NCI-H187 treated with DMSO at 0.1 percent for 48 hours (cell line): Measurements from ENCODE around the gene CREB5.

Source experiments
- DNase-seq: peaks from one replicate; lab custom pipeline; 2025; lab: John Stamatoyannopoulos, UW

The CREB5 gene

GRCh38 chr7:28435152-28435551 lies 22.8 kb downstream of the CREB5 start:
- DNase-seq, result no peak

GRCh38 chr7:28435732-28436378 lies 23.5 kb downstream of the CREB5 start:
- peak; percentile 15 for DNase-seq

GRCh38 chr7:28440055-28440601 lies 27.8 kb downstream of the CREB5 start:
- DNase-seq, result no peak

- no peak for DNase-seq
These were observed 30.5 kb downstream of the CREB5 start for GRCh38 chr7:28442540-28443420.

DNA sequence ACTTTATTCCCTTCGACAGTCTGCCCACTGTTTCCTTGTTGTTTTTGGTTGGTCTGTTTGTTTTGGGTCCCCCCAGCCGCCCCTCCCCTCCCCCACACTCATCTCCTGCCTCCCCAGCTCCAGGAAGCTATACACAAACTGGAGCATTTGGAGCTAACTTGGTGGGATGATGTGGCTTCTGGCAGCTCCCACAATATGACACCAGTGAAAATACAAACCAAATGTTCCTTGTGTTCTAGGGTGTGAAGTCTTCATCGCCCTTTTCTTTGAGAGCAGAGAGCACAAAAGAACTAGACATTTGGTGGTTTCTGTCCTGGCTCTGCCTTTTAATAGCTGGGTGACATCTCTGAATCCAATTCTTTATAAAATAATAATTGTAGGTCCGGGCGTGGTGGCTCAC lies 33.8 kb downstream of the CREB5 start:
- no peak for DNase-seq

DNA sequence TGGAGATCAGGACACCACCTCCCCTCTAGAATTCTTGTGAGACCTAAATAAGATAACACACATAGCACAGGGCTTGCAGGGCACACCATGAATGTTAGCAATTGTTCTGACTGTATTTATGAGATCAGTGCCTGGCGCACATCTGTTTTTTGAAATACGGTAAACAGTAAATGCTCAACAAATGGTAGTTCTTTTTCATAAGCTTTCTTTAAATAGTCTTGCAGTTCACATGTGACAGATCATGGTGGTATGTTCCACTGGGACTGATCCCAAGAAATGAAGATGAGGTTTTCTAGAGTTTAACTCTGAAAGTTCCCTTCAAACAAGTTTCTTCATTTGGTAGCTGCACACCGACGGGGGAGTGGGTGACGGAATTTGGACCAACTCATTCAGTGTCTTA lies 34.8 kb downstream of the CREB5 start:
- no peak for DNase-seq

GRCh38 chr7:28448708-28449107 lies 36.4 kb downstream of the CREB5 start:
- DNase-seq, result no peak

- no peak for DNase-seq
These were observed 40.4 kb downstream of the CREB5 start for GRCh38 chr7:28452681-28453080.

GRCh38 chr7:28455486-28455885 lies 43.2 kb downstream of the CREB5 start:
- no peak for DNase-seq

- DNase-seq, result no peak
These were observed 43.7 kb downstream of the CREB5 start for GRCh38 chr7:28456044-28456443.

- DNase-seq, result no peak
These were observed 46.4 kb downstream of the CREB5 start for GRCh38 chr7:28458732-28459131.

DNA sequence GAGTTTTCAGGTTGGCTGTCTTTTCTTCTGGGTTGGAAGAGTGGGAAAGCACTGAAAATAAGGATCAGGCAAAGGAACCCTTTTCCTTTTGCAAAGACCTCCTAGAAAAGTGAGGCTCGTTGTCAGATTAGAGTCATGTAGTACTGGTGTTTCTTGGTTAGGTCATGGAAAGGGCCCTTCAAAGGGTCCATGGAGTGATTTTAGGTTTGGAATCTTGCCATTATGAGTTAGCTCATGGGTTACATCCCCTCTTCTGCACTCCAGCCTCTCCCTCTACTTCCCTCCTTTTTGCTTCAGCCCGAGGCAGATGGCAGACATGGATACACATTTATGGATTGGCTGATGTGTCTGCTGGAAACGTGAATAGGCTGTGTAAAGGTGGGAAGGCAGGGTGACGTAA lies 47.0 kb downstream of the CREB5 start:
- DNase-seq, result no peak

DNA sequence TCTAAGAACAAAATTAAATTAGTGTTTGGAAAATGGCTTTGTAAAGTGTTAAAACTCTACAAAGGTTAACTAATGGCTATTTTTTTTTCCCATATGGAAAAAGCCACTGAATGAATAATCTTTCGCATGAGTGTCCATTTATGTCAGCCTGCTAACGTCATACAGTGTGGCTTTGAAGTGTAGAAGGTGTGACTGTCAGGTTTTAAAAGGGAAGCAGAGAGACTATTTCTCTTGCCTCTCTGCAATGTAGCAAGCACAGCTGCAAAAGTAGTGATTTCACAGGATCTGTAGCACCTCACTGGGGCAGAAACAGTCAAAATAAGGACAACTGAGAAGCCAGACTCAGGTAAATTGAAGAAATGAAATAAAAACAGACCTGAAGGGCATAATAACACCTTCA lies 53.4 kb downstream of the CREB5 start:
- DNase-seq, result no peak

GRCh38 chr7:28466341-28466740 lies 54.0 kb downstream of the CREB5 start:
- DNase-seq, result no peak

DNA sequence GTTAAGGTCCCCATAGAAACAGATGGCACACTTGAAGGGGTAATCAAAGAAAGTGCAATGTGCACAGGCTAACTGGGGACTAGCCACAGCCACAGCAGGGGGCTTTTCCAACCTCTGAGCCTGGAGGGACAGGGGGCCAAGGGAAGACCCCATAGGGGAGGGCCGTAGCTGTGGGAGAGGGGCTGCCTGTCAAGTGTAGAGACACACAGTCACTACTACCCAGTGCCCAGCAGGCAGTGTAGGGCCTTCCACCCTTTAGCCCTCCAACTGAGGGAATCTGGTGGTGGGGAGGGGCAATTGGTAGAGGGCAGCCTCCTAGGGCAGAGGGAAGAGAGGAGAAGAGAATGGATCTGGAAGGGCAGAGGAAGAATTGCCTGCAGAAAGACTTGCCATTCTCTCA lies 54.6 kb downstream of the CREB5 start:
- no peak for DNase-seq

DNA sequence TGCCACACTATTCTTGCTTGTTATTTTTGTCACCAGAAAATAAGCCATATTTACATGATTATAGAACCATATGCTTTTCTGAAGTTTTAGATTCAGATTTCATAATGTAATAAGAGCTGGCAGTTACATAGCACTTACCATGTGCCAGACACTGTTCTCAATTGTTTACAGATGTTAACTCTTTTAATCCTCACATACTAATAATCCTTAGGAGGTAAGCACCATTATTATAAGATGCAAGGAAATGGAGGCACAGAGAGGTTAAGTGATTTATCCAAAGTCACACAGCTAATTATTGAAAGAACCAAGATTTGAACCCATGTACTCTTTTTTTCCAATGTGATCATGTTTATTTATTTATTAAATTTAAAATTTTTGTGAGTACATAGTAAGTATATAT lies 57.2 kb downstream of the CREB5 start:
- DNase-seq, result no peak

DNA sequence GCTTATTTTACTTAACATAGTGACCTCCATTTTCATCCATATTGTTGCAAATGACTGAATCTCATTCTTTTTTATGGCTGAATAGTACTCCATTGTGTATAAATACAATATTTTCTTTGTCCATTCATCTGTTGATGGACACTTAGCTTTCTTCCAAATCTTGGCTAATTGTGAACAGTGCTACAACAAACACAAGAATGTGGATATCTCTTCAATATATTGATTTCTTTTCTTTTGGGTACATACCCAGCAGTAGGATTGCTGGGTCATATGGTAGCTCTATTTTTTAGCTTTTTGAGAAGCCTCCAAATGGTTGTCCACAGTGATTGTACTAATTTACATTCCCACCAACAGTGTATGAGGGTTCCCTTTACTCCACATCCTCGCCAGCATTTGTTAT lies 58.0 kb downstream of the CREB5 start:
- DNase-seq, result no peak

DNA sequence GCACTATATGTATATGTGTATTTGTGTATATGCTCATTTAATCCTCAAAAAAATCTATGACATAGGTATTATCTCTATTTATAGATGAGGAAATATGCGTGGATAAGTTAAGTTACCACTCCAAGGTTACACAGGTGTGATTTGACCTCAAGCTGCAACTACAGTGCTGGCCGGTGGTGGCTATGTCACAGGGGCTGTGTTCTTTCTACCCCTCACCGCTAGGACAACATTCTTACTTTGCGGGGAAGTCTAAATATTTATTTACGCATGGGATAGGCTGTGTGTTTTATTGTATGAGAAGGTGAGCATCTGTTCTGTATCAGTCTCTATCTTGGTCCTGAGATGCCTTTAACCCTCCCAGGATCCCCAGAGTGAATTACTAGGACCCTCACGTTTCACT lies 60.0 kb downstream of the CREB5 start:
- DNase-seq, result no peak

GRCh38 chr7:28473571-28474281 lies 61.4 kb downstream of the CREB5 start:
- no peak for DNase-seq

DNA sequence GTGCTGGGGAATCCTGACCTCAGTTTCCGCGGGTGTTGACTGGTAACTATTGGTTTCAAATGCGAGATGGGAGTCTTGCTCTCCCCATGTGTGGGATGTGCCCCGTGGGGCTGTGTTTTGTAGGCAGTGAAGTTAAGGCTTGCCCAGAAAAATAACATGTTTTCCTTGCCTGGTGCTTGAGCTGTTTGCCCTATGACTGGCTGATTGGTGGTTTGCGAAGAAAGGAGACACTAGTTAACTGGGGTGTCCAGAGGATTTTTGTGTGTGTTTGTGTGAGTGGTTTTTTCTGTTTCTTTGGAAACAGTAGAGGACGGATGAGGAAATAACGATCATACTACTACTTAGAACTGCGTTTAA lies 61.9 kb downstream of the CREB5 start:
- DNase-seq, result no peak

DNA sequence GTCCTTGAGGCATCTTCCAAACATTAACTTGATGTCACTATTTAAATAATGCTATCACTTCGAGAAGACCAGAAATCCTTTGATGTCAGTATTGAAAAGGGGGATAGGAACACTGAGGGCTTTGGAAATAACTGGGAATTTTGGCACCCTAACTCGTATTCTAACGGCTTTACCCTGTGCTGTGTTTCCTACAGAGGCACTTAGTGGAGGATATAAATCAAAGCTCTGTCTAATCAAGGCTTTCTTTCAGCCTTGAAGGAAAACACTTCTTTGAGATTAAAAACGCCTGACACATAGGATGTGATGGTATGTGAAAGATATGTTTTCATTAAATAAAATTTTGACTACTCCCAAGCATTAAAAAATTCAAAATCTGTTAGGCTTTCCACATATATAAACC lies 62.3 kb downstream of the CREB5 start:
- DNase-seq, result no peak

- no peak for DNase-seq
These were observed 64.7 kb downstream of the CREB5 start for GRCh38 chr7:28477041-28477442.

DNA sequence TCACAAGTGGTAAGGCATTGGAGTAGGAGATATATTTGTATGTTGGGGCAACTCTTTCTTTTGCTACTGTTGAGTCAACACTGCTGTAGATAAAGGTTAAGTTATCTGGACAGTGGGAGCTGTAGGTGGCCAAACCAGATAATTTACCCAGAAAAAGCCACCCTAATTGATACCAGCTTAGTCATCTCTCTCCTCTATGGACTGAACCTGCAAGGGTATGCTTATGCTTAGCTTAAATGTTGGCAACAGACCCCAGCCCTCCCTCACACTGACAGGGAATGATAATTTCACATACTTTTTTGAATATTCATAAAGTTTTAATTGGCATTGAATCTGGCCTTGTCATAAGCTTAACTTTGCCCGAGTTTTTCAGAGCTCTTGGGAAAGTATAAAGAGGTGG lies 66.3 kb downstream of the CREB5 start:
- DNase-seq, result no peak
